Common myeloid progenitor, CD34-positive (primary cell): ENCODE data around the gene DAPK2.

Experiments
- CTCF ChIA-PET: fragments of 350-600 bp; sonication (Branson Sonifier 250); formaldehyde crosslinking; loops from one replicate; lab custom pipeline; 2021; ENCODE audit warnings: antibody characterized with exemption; lab: Charles Lee
- POLR2A ChIA-PET: fragments of 350-600 bp; sonication (Branson Sonifier 250); formaldehyde crosslinking; loops from one replicate; lab custom pipeline; 2021; ENCODE audit warnings: antibody characterized with exemption; lab: Charles Lee
- DNase-seq, 3 donors: peaks; one replicate each; pipeline versions ENCODE4 v3.0.0 to v3.0.0-alpha.2; 2013
- H3K27ac ChIP-seq, 2 experiments: 1 replicate in 1 of 2; 2 replicates in 1 of 2; pipeline ENCODE4 v1.7.0; 2013; ENCODE audit warnings: inconsistent platforms in 2 of 2, low read length in 2 of 2, mild to moderate bottlenecking in 2 of 2, low read depth in 1 of 2, moderate library complexity in 1 of 2; ENCODE audit not compliant: severe bottlenecking in 2 of 2, insufficient read depth in 1 of 2, poor library complexity in 1 of 2
- H3K27me3 ChIP-seq, 5 experiments: replicated peaks in 2 of 5; 1 replicate in 3 of 5; 2 replicates in 2 of 5; pipeline versions ENCODE4 v1.6.1 to v1.7.0; 2013; ENCODE audit warnings: low read length in 4 of 5, mild to moderate bottlenecking in 2 of 5, moderate library complexity in 2 of 5, inconsistent platforms in 1 of 5; ENCODE audit not compliant: insufficient read depth in 5 of 5, control insufficient read depth in 4 of 5
- H3K36me3 ChIP-seq, 4 experiments: 1 replicate in 2 of 4; 2 replicates in 2 of 4; pipeline versions ENCODE4 v1.6.1 to v1.7.0; 2013; ENCODE audit warnings: low read length in 3 of 4, control low read depth in 1 of 4, mild to moderate bottlenecking in 1 of 4; ENCODE audit not compliant: control insufficient read depth in 4 of 4, insufficient read depth in 4 of 4
- H3K4me1 ChIP-seq, 4 experiments: 1 replicate in 3 of 4; 2 replicates in 1 of 4; pipeline versions ENCODE4 v1.6.1 to v1.7.1; 2013; ENCODE audit warnings: low read length in 3 of 4, mild to moderate bottlenecking in 3 of 4, control low read depth in 1 of 4, inconsistent platforms in 1 of 4, moderate library complexity in 1 of 4; ENCODE audit not compliant: control insufficient read depth in 4 of 4, insufficient read depth in 4 of 4; ENCODE audit errors: control extremely low read depth in 1 of 4
- H3K4me3 ChIP-seq, 7 experiments: 1 replicate in 4 of 7; 2 replicates in 3 of 7; pipeline versions ENCODE4 v1.5.1 to v1.7.0; 2013; ENCODE audit warnings: mild to moderate bottlenecking in 7 of 7, low read length in 6 of 7, moderate library complexity in 6 of 7, inconsistent platforms in 2 of 7, low read depth in 2 of 7, control low read depth in 1 of 7; ENCODE audit not compliant: insufficient read depth in 4 of 7, control insufficient read depth in 1 of 7; ENCODE audit errors: extremely low read depth in 1 of 7
- H3K9me3 ChIP-seq, 5 experiments: 1 replicate in 4 of 5; 2 replicates in 1 of 5; pipeline versions ENCODE4 v1.6.1 to v1.7.1; 2013; ENCODE audit warnings: low read length in 4 of 5, mild to moderate bottlenecking in 2 of 5, inconsistent platforms in 1 of 5, low read depth in 1 of 5, moderate library complexity in 1 of 5; ENCODE audit not compliant: control insufficient read depth in 4 of 5, insufficient read depth in 2 of 5; ENCODE audit errors: control extremely low read depth in 1 of 5
- WGBS: methylation state at CpG from one replicate; pipeline ENCODE4 v1.1.5; 2013; ENCODE audit not compliant: insufficient coverage; 5-methylcytosine and 5-hydroxymethylcytosine counted together

DAPK2 gene

GRCh38 chr15:63906266-63906584 is 140.1 kb downstream of the DAPK2 start:
- H3K27me3 ChIP-seq = no peaks in the 10 kb centered on the region
- CTCF ChIA-PET = interaction anchor here (0.7 to 1.9 kb wide), 3 partner anchors 11 to 88 kb away, joined by 3 to 9 read pairs (median 4); no protein-coding TSS in a partner anchor
- H3K9me3 ChIP-seq = no peaks in the 10 kb centered on the region
- 77% methylated on average over 4 of the region's 4 CpGs for WGBS
- H3K4me1 ChIP-seq = peaks cover 0 to 40% (median 21%) of the 10 kb centered on the region in 4 experiments
- POLR2A ChIA-PET = interaction anchor here (1.4 kb wide), 1 partner anchor 9 kb away, joined by 4 read pairs; no protein-coding TSS in a partner anchor
- H3K36me3 ChIP-seq = no peaks in the 10 kb centered on the region
- H3K4me3 ChIP-seq = peak overlapping the region in 2 of 7 experiments; percentile 7 to 33
- peak overlapping the region in 1 of 2 experiments; percentile 59 for H3K27ac ChIP-seq
- DNase-seq = no peak

DNA sequence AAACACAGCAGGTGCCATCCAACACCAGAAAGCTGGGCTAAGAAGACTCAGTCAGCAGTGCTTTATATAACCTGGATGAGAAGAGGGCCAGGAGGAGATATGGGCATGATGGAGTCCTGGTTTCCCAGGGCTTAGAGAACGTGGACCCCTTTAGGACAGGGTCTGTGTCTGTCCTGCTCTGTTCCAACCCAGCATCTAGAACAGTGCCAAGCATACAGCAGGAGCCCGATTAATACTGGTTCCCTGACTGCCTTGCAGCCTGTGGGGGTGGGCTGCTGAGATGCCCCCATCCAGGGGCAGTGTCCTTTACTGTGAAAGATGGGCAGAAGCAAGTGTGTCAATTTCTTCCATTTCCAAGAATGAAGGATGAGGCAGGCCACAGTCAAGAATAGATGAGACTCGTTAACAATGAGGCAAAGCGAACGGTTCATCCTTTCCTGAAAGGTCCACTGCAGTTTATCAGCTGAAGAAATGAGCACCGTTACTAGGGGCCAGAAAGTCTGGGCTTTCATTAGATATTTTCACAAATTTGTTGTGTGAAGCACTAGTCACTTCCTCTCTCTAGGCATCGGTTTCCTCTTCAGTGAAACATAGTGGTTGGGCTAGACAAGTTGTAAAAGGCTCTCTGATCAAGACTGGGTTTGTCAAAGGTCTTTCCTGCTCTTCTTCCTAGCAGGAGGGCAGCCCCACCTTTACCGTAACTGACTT is 140.6 kb downstream of the DAPK2 start:
- Histone ChIP-seq H3K27ac (peak overlapping the region in 1 of 2 experiments; percentile 59), H3K4me1 (peaks cover 0 to 40% (median 21%) of the 10 kb centered on the region in 4 experiments), H3K36me3 (no peaks in the 10 kb centered on the region), H3K4me3 (peak overlapping the region in 2 of 7 experiments; percentile 7 to 33), H3K27me3 (no peaks in the 10 kb centered on the region), H3K9me3 (no peaks in the 10 kb centered on the region)
- DNase-seq = peak in 2 of 3 donors; percentile 66 to 77
- ChIA-PET POLR2A (interaction anchor here (1.4 kb wide), 1 partner anchor 9 kb away, joined by 4 read pairs; no protein-coding TSS in a partner anchor), CTCF (interaction anchor here (0.7 to 2.5 kb wide), 3 partner anchors 11 to 22 kb away, joined by 3 to 15 read pairs (median 9); no protein-coding TSS in a partner anchor)
- WGBS = 34% methylated on average over 8 of the region's 8 CpGs

DNA sequence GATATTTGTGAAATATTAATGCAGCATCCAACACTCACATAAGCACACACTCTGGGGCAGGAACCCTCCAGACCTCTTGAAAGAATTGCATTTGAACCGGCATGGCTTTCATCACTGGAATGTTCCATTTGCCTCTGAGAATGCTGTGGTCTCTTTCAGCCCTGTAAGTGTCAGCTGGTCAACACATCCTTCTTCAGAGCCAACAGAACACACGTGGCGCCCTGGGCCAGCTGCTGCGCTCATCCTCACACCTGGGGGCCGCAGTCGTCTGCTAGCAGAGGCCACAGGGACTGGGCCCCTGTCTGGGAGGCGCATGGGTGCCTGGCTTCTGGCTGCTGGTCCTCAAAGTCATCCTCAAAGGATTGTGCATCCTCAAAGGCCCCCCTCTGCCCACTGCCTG is 141.2 kb downstream of the DAPK2 start:
- no peaks in the 10 kb centered on the region for H3K9me3 ChIP-seq
- peak overlapping the region in 1 of 2 experiments; percentile 59 for H3K27ac ChIP-seq
- H3K4me3 ChIP-seq = no peak overlapping the region
- WGBS = 100% methylated on average over 7 of the region's 7 CpGs
- no peaks in the 10 kb centered on the region for H3K27me3 ChIP-seq
- no peaks in the 10 kb centered on the region for H3K36me3 ChIP-seq
- CTCF ChIA-PET = interaction anchor here (1.2 to 2.5 kb wide), 3 partner anchors 10 to 153 kb away, joined by 3 to 15 read pairs (median 12); no protein-coding TSS in a partner anchor
- POLR2A ChIA-PET = interaction anchor here (1.4 kb wide), 1 partner anchor 8 kb away, joined by 4 read pairs; no protein-coding TSS in a partner anchor
- DNase-seq = no peak
- peaks cover 0 to 45% (median 22%) of the 10 kb centered on the region in 4 experiments for H3K4me1 ChIP-seq

- ChIA-PET CTCF (interaction anchor here (0.9 to 2.5 kb wide), 6 partner anchors 9 to 152 kb away, joined by 3 to 15 read pairs (median 4); partner anchors contain the start of gene DAPK2), POLR2A (no interaction called here)
- no peaks in the 10 kb centered on the region for H3K27me3 ChIP-seq
- no peaks in the 10 kb centered on the region for H3K9me3 ChIP-seq
- WGBS = 94% methylated on average over 3 of the region's 4 CpGs
- H3K4me3 ChIP-seq = no peak overlapping the region
- H3K4me1 ChIP-seq = peaks cover 0 to 49% (median 26%) of the 10 kb centered on the region in 4 experiments
- H3K36me3 ChIP-seq = no peaks in the 10 kb centered on the region
- H3K27ac ChIP-seq = no peak overlapping the region
- no peak for DNase-seq
These were observed 142.2 kb downstream of the DAPK2 start for GRCh38 chr15:63904042-63904441.

DNA sequence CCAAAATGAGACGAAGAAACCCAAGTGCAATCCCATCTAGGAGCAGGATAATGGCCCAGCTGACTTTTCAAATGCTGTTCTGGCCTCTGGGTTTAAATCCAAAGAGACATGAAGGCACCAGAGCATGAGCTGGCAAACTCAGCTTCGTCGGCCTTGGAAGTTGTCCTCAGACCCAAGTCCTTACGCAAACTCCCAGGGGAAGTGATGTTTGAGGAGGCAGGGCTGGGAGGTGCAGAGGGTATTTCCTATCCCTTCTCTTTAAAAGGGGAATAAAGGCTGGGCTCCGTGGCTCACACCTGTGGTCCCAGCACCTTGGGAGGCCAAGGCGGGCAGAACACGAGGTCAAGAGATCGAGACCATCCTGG is 143.6 kb downstream of the DAPK2 start:
- WGBS = 99% methylated on average over 8 of the region's 8 CpGs
- ChIA-PET POLR2A (no interaction called here), CTCF (interaction anchor here (1.3 kb wide), 1 partner anchor 18 kb away, joined by 3 read pairs; no protein-coding TSS in a partner anchor)

GRCh38 chr15:63901912-63902670 is 144.2 kb downstream of the DAPK2 start:
- 80% methylated on average over 1 of the region's 3 CpGs for WGBS
- ChIA-PET POLR2A (interaction anchor here (0.6 kb wide), 1 partner anchor 20 kb away, joined by 5 read pairs; no protein-coding TSS in a partner anchor), CTCF (interaction anchor here (1.3 kb wide), 1 partner anchor 19 kb away, joined by 3 read pairs; no protein-coding TSS in a partner anchor)
- H3K36me3 ChIP-seq = no peaks in the 10 kb centered on the region
- H3K27ac ChIP-seq = no peak overlapping the region
- no peak overlapping the region for H3K4me3 ChIP-seq
- peaks cover 0 to 54% (median 31%) of the 10 kb centered on the region in 4 experiments for H3K4me1 ChIP-seq
- H3K27me3 ChIP-seq = no peaks in the 10 kb centered on the region
- H3K9me3 ChIP-seq = no peaks in the 10 kb centered on the region
- DNase-seq = no peak

More for the DNA sequence above, 143.6 kb downstream of the DAPK2 start:
- no peak for DNase-seq
- no peak overlapping the region for H3K4me3 ChIP-seq
- no peak overlapping the region for H3K27ac ChIP-seq
- H3K4me1 ChIP-seq = peaks cover 0 to 48% (median 26%) of the 10 kb centered on the region in 4 experiments
- no peaks in the 10 kb centered on the region for H3K36me3 ChIP-seq
- H3K27me3 ChIP-seq = no peaks in the 10 kb centered on the region
- H3K9me3 ChIP-seq = no peaks in the 10 kb centered on the region
